ENCODE measurements around the gene SLC13A3.

SLC13A3 gene

GRCh38 chr20:46618316-46619100 lies 32.8 kb downstream of the SLC13A3 start:
- H3K79me2 ChIP-seq (ENCODE audit: insufficient read depth, low read length), result no peaks in the 10 kb centered on the region

DNA sequence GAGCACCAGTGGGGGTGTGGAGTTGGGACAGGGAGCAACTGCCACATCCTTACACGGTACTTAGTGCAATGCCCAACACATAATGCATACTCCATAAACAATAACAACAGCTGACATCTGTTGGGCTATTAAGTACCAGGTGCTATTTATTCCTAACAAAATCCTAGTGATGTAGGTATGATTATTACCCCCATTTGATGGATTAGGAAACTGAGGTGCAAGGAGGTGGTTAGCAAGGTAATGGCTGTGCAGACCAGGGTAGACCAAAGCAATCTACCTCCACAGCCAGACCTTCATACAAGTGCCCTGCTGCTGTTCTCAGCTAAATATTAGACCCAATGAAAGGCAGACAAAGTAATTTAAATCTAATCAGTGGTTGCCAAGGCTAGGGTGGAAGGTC lies 36.8 kb downstream of the SLC13A3 start:
- Histone ChIP-seq H3K36me3 (ENCODE audit: insufficient read depth, low read length) (no peaks in the 10 kb centered on the region), H3K9me2 (replicated peaks; ENCODE audit: low read depth, low read length) (no peaks in the 10 kb centered on the region), H4K20me1 (ENCODE audit: insufficient read depth, low read length, poor library complexity, severe bottlenecking) (no peaks in the 10 kb centered on the region), H3K4me2 (ENCODE audit: low read depth, low read length, poor library complexity, severe bottlenecking) (no peak overlapping the region), H3K79me2 (ENCODE audit: insufficient read depth, low read length) (no peaks in the 10 kb centered on the region), H2AFZ (ENCODE audit: low read length) (no peak overlapping the region), H3F3A (ENCODE audit: low read depth) (no peaks in the 10 kb centered on the region), H3K9ac (ENCODE audit: low read depth, low read length, poor library complexity, severe bottlenecking) (no peak overlapping the region), H3K27me3 (ENCODE audit: insufficient read depth, low read length, poor library complexity, severe bottlenecking) (no peaks in the 10 kb centered on the region), H3K9me3 (ENCODE audit: insufficient read depth, low read depth, low read length) (no peaks in the 10 kb centered on the region), H3K4me3 (ENCODE audit: low read length, poor library complexity, severe bottlenecking) (no peak overlapping the region), H3K4me1 (ENCODE audit: insufficient read depth, low read length, poor library complexity, severe bottlenecking) (no peaks in the 10 kb centered on the region)
- TF ChIP-seq EZH2phosphoT487 (IDR thresholded peaks at IDR 0.05; ENCODE audit: borderline replicate concordance), result no peak
- no peak for TF ChIP-seq CTCF (conservative IDR thresholded peaks at IDR 0.05; ENCODE audit: low read length)

More at GRCh38 chr20:46618316-46619100, 32.8 kb downstream of the SLC13A3 start:
- Histone ChIP-seq H3K9ac (ENCODE audit: low read depth, low read length, poor library complexity, severe bottlenecking) (no peak overlapping the region), H3K4me2 (ENCODE audit: low read depth, low read length, poor library complexity, severe bottlenecking) (no peak overlapping the region), H3K9me2 (replicated peaks; ENCODE audit: low read depth, low read length) (no peaks in the 10 kb centered on the region), H2AFZ (ENCODE audit: low read length) (no peak overlapping the region), H3K9me3 (ENCODE audit: insufficient read depth, low read depth, low read length) (no peaks in the 10 kb centered on the region), H3K4me3 (ENCODE audit: low read length, poor library complexity, severe bottlenecking) (no peak overlapping the region), H3K27me3 (ENCODE audit: insufficient read depth, low read length, poor library complexity, severe bottlenecking) (no peaks in the 10 kb centered on the region), H3F3A (ENCODE audit: low read depth) (no peaks in the 10 kb centered on the region), H3K36me3 (ENCODE audit: insufficient read depth, low read length) (no peaks in the 10 kb centered on the region), H4K20me1 (ENCODE audit: insufficient read depth, low read length, poor library complexity, severe bottlenecking) (no peaks in the 10 kb centered on the region), H3K4me1 (ENCODE audit: insufficient read depth, low read length, poor library complexity, severe bottlenecking) (no peaks in the 10 kb centered on the region)
- no peak for TF ChIP-seq CTCF (conservative IDR thresholded peaks at IDR 0.05; ENCODE audit: low read length)

GRCh38 chr20:46610145-46610544 lies 41.1 kb downstream of the SLC13A3 start:
- H4K20me1 ChIP-seq (ENCODE audit: insufficient read depth, low read length, poor library complexity, severe bottlenecking), result no peaks in the 10 kb centered on the region
- no peaks in the 10 kb centered on the region for H3K36me3 ChIP-seq (ENCODE audit: insufficient read depth, low read length)
- H3K4me1 ChIP-seq (ENCODE audit: insufficient read depth, low read length, poor library complexity, severe bottlenecking), result no peaks in the 10 kb centered on the region
- no peak overlapping the region for H3K4me3 ChIP-seq (ENCODE audit: low read length, poor library complexity, severe bottlenecking)
- no peaks in the 10 kb centered on the region for H3K79me2 ChIP-seq (ENCODE audit: insufficient read depth, low read length)
- no peaks in the 10 kb centered on the region for H3F3A ChIP-seq (ENCODE audit: low read depth)
- H2AFZ ChIP-seq (ENCODE audit: low read length), result no peak overlapping the region
- no peak overlapping the region for H3K9ac ChIP-seq (ENCODE audit: low read depth, low read length, poor library complexity, severe bottlenecking)
- H3K9me3 ChIP-seq (ENCODE audit: insufficient read depth, low read depth, low read length), result no peaks in the 10 kb centered on the region
- H3K4me2 ChIP-seq (ENCODE audit: low read depth, low read length, poor library complexity, severe bottlenecking), result no peak overlapping the region
- TF ChIP-seq EZH2phosphoT487 (IDR thresholded peaks at IDR 0.05; ENCODE audit: borderline replicate concordance) (no peak), CTCF (conservative IDR thresholded peaks at IDR 0.05; ENCODE audit: low read length) (no peak)
- no peaks in the 10 kb centered on the region for H3K9me2 ChIP-seq (replicated peaks; ENCODE audit: low read depth, low read length)
- no peaks in the 10 kb centered on the region for H3K27me3 ChIP-seq (ENCODE audit: insufficient read depth, low read length, poor library complexity, severe bottlenecking)
